GM12891 (cell line): ENCODE results near the gene COL25A1.

ENCODE experiments used
- PAX5 ChIP-seq: IDR thresholded peaks from 2 replicates; pipeline ENCODE4 v1.6.1; 2011; ENCODE audit warnings: low read length, moderate library complexity, mild to moderate bottlenecking; ENCODE audit not compliant: insufficient read depth, severe bottlenecking
- POLR2A ChIP-seq: IDR thresholded peaks from 2 replicates; pipeline ENCODE4 v1.6.1; 2011; ENCODE audit warnings: low read depth, low read length, control low read depth
- POLR2AphosphoS5 ChIP-seq: IDR thresholded peaks from 2 replicates; pipeline ENCODE4 v1.6.1; 2011; ENCODE audit warnings: low read depth, low read length, control low read depth
- POU2F2 ChIP-seq: IDR thresholded peaks from 2 replicates; pipeline ENCODE4 v1.6.1; 2011; ENCODE audit warnings: low read depth, mild to moderate bottlenecking, control low read depth, low read length, moderate library complexity
- SPI1 ChIP-seq: IDR thresholded peaks from 2 replicates; pipeline ENCODE4 v1.6.1; 2011; ENCODE audit warnings: low read depth, low read length, control low read depth
- TAF1 ChIP-seq: IDR thresholded peaks from 2 replicates; pipeline ENCODE4 v1.6.1; 2011; ENCODE audit warnings: low read depth, low read length, control low read depth

DNA sequence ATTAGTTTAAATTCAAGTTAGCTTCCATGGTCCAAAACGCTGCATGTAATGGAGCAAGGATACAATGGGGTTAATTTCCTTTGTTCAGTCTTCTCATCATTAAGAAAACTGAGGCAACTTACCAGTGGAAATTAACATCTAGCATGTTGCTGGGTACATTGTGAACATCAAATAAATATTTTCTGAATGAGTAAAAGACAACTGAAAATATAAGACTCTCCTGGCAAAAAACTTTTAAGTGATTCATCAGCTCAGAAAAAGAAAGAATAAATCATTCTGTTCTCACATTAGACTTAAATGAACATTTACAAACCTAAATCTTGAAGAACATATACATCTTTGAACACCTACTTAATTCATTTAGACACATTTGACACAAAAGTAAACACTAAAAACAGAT is 401.2 kb downstream of the COL25A1 start:
- TF ChIP-seq POLR2A (no peak), SPI1 (no peak), POLR2AphosphoS5 (no peak), TAF1 (no peak), POU2F2 (no peak), PAX5 (no peak)
